NCI-H345 (cell line): Measurements from ENCODE around the gene PRG3.
"Not testable (repeated sequence)": the region's sequence is repeated elsewhere in the genome, so short reads cannot be mapped to it uniquely, and the experiment has no call there.

Experiments used
- DNase-seq: peaks from one replicate; lab custom pipeline; 2025; lab: John Stamatoyannopoulos, UW

PRG3 gene

DNA sequence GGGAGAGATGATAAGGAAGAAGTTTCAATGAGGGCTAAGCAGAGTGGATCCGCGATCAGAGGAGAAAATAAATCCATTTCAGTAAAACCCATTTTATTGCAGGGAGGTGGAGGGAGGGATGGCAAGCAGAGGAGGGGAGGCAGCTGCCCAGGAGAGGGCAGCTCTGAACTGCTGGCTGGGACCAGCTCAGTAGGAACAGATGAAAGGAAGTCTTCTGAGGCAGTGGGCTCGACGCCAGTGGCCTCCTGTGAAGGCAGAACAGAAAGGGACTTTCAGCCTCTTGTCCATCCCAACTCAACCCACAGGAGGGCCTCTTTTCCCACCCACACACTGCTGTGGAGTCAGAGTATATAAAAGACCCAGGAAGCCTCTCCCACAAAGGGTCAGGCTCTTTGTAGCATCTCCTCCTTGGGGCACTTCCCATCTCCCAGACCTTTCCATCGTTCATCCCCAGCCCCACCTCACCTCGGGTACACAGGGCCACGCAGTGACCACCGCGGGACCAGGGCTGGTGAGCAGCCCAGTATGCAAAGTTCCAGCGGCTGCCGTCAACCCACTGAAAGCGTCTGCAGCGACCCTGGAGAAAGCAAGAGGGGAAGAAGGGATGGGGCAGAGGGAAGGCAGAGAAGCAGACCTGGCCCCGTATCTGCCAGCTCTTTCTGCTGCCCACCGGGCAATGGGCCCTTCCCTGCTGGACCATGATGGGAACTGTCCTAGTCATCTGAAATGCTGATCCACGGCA, 6.5 kb upstream of the PRG3 start:
- no peak for DNase-seq

GRCh38 chr11:57386178-57386940, 5.4 kb upstream of the PRG3 start:
- DNase-seq, result no peak

DNA sequence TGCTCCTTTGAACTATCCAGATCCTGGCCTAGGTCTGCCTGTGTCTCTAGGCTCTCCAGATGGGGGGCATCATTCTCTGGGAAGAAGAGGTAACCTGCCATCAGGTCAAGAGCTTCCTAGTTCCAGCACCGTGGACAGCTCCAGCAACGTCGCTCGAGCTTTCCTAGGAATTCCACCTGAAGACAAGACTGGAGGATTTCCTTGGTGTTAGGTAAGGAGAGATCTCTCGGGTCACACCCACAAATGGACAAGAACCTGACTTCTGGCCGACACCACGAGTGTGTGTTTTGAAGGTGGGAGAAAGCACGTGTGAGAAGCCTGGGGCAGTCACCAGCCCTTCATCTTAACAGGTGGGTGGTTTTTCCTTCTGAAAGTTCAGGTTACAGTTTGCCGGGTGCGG, 1.2 kb downstream of the PRG3 start:
- DNase-seq, result no peak

DNA sequence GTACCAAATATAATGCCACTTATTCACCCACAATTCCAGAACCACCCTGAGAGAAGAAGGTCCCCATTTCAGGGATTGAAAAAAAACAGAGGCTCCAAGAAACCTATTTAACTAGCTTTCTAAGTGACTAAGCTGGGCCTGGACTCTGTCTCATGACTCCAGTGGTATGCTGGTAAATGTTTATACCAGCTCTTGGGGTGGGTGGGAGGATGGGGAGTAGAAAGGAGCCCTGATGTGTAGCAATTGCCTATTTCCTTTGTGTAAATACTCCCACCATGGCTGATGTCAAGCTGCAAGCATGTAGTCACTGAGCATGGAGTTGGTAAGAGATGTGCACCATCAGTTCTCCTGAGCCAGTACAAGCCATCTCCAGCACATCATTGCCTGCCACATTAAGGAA, 2.8 kb downstream of the PRG3 start:
- no peak for DNase-seq

DNA sequence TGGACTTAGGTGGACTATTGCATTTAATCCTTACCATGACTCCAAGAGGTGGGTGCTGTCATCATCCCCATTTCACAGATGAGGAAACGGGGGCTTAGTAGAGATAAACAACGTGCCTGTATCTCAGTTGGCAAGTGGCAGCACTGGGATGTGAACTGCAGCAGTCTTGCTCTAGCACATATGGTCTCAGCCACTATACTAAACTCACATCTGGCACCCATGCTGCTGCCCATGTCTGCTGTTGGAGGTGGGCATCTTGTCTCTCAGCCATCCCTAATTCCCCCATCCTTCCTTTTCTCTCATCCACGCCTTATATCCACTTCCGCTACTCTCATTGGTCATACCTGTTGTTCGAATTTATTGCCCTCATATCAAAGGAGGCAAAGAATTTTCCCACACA, 3.8 kb downstream of the PRG3 start:
- DNase-seq, result no peak

DNA sequence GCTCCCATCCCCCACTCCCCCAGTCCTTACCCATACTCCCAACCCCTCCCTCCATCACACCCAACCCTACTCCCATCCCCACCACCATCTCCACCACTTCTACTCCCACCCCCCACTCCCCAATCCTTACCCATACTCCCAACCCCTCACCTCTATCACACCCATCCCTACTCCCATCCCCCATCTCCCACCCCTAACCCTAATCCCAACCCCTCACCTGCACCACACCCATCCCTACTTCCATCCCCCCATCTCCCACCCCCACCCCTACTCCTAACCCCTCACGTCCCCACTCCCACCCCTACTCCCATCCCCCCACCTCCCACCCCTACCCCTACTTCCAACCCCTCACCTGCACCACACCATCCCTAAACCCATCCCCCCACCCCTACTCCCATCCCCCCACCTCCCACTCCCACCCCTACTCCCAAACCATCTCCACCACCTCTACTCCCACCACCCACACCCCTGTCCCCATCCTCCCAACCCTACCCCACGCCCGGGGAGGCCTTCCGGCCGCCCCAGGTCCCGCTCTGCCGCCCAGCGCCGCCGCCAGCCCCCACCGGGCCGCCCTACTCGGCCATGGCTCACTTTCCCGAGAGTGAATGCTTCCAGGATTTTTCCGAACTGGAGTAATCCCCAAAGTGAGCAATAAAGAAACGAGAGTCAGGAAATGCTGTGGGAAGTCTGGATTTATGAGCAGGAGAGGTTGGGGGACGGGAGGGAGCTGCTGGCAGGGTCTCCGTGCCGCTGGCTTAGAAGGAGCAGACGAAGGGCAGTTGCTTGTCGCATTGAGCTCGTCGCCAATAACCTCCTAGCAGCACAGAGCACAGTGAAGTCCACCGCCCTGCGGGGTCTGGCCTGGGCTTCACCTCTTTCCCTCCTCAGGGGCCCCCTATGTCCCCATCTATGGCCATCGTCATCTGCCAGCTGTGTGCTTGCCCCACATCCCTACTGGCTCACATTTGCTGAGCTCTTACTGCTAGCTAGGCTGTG, 4.6 kb downstream of the PRG3 start:
- no peak for DNase-seq

GRCh38 chr11:57375490-57375889, 5.5 kb downstream of the PRG3 start:
- no peak for DNase-seq

DNA sequence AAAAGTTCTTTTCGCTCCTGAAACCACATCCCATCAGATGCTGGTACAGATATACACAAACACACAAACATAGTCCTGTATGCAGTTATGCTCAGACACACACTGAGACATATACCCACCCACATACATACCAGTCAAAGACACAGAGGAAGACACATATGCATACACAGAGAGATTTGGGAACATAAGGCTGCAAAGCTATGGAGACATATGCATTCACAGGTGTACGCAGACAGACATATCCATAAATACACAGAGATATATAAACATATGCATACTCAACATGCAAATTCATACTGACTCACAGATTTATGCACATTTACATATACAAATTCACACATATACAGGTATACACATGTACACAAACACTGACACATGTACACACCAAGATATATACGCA, 6.0 kb downstream of the PRG3 start:
- no peak for DNase-seq

- DNase-seq, result no peak
Observed at GRCh38 chr11:57373146-57373545, 7.8 kb downstream of the PRG3 start.

- no peak for DNase-seq
Observed at GRCh38 chr11:57370941-57371340, 10.0 kb downstream of the PRG3 start.

DNA sequence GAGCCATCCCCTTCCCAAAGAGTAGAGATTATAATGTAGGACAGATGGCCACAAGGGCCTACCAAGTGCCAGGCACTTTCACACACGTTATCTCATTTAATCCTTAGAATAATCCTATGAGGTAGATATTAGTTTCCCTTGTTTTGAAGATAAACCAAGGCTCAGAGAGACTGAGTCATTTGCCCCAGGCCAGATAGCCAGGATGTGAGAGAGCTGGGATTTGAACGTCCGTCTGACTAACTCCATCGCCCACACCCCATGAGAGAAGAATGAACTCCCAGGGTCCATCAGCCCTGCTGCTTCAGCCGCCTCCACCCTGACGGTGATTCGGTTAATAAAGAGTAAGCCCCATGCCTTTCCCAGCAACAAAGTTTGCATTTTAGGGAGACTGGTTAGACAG, 10.7 kb downstream of the PRG3 start:
- no peak for DNase-seq

GRCh38 chr11:57368845-57369232, 12.1 kb downstream of the PRG3 start:
- no peak for DNase-seq

GRCh38 chr11:57368106-57368844, 12.7 kb downstream of the PRG3 start:
- DNase-seq, result no peak

DNA sequence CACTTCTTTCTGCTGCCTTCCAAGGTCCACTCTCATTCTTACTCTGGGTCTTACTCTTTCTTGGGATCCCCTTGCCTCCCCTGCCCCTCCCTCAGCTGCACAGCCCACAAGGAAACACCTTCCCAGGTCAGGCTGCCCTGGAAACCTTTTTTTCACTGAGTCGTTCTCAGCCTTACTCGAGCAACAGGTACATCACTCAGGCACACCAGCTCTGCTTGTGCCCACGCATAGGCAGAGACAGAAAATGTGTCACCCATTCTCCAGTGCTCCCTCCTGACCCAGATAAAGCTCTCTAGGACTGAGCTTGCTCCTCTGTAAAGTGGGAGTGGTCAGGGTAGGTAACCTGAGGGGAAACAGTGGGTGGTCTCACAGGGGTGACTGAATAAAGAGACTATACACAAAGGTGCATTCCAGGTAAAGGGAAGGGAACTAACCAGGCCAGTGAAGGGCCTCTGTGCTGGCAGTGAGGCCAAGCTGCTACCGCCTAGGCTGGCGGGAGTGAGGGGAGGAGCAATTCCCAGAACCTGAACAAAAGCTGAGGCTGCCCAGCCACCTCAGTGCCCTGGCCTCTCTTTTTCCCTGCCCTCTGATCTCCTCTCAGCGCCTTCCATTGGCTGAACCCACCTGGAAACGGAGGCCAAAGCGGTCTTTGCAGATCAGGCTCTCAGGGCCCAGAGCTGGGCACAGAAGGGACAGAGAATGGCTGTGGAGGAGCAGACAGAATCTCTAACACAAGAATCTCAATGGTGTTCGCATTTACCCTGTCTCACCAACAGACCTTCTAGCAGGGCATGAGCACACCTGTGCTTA, 15.9 kb downstream of the PRG3 start:
- DNase-seq, result no peak

DNA sequence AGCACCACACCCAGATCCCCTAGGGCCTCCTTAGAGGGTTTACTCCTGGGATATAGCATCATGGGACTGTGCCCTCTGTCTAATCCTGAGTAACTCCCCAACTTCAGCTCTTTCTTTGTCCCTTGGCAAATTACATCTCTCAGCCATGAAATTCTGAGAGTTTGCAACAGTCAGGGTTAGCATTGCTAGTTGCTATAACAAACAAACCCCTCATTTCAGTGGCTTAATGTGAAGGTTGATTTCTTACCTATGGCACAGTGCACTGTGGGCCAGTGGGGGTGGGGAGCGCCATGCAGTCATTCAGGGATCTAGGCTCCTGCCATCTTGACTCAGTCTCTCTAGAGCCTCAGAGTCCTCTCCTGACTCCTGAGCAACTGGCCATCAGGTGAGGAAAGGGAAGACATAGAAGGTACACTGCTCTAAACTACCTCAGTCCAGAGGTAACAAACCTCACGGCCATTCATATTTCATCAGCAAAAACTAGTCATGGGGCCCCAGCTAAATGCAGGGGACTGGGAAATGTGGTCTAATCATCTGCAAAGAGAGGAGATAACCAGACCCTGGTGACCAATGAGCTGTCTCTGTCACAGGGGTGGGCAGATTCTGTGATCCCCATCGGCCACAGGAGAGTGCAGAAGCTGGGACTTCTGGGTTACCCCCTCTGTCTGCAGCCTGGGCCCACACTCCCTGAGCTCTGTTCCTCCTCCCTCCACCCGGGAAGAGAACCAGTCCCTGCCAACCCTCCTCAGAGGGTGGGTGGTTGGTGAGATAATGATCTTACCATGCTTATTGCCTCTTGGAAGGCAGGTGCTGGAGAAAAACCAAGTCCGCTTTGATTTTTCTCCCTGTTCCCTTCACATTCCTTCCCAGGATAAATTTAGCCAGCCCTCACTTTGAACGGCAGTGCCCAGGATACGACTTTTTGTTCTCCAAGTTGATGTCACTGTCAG, 17.5 kb downstream of the PRG3 start:
- DNase-seq, result no peak

GRCh38 chr11:57361926-57362325, 19.0 kb downstream of the PRG3 start:
- DNase-seq, result no peak

GRCh38 chr11:57361420-57361819, 19.5 kb downstream of the PRG3 start:
- DNase-seq, result not testable (repeated sequence)

DNA sequence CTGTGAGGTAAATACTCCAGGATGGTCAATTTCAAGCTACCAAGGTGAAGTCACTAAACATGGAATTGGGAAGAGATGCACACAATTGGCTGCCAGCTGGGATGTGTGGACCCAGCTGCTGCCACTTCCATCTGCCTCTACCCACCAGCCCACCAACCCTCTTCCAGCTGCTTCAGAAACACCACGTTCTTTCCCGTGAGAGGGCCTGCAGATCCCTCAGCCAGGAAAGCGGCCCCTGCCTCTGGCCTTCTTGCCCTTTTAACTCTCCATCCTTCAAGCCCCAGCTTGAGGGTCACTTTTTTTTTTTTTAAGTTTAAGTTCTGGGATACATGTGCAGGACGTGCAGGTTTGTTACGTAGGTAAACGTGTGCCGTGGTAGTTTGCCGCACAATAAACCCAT, 20.0 kb downstream of the PRG3 start:
- no peak for DNase-seq

DNA sequence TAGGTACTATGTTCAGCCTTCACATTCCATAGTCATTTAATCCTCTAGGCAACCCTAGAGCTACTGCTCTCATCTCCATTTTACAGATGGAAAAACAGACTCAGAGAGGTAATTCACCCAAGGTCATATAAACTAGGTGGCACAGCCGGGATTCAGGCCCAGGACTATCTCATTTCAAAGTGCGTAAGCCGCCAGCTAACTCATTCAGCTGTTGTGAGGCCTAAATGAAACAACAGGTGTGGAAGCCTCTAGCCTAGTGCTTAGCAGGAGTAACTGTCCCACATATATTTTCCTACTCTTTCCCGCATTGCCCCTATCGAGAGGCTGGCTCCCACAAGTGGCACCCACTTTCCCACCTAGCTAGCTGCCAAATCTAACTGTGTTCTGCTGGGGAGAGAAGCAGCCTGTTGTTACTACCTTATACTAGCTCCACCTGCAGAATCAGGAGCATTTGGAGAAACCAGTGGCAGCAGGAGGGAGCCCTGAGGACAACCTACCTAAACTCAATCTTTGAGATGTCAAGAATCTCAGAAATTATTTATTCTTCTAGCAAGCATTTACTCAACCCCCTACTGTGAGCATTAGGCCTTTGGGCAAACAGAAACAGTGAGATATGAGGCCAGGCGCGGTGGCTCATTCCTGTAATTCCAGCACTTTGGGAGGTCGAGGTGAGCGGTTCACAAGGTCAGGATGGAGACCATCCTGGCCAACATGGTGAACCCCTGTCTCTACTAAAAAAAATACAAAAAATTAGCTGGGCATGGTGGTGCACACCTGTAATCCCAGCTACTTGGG, 20.9 kb downstream of the PRG3 start:
- DNase-seq, result no peak
